Renal cortical epithelial cell (primary cell): ENCODE data around the gene ALDH6A1. TPM values are rescaled to one million over a fixed set of nuclear protein-coding genes. Genes with fewer than 3 reads are reported as not detected.

ENCODE experiments used
- DNase-seq: peaks from one replicate; pipeline ENCODE4 v3.0.0-alpha.2; 2011; ENCODE audit warnings: low read depth
- total RNA-seq: library from RNA; depleted of rRNA; stranded (reverse); fragments of >200 nt; gene quantifications from 2 replicates; pipeline ENCODE4 v1.2.3, GENCODE V29; 2014

The ALDH6A1 gene
- total RNA-seq, 1 donor from 2014 or later = 28.0 TPM

GRCh38 chr14:74049876-74050495, 34.3 kb downstream of the ALDH6A1 start:
- no peak for DNase-seq

DNA sequence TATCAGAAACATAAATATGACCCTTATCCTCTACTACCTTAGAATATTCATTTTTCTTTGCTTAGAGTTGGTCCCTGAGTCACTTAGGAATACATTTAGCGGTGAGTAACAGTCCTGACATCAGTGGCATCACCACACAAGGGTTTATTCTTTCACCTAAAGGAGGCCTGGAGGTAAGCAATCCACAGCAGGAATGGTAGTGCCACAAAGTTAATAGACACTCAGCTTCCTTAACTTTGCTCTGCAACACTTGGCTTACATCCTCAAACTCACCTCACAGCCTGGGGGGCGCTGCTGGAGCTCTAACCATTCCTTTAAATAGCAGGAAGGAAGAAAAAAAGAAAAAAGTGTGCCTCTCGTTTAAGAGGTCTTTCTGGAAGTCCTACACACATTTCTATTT, 36.0 kb downstream of the ALDH6A1 start:
- DNase-seq = peak; percentile 61

DNA sequence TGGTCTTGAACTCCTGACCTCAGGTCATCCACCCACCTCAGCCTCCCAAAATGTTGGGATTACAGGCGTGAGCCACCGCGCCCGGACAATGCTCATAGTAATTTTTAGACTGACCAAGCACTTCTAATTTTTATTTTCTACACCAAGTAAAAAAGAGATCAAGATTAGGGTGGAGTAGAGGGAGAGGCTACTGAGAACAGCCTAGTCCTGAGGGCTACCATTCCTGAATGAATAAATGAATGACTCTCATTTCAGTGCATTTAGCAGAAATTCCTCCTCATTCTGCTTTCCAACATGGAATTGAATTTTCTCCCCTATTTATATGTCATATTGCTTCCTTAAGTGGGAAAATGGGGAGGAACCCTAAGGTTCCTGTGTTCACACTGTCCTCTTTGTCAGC, 38.7 kb downstream of the ALDH6A1 start:
- no peak for DNase-seq

DNA sequence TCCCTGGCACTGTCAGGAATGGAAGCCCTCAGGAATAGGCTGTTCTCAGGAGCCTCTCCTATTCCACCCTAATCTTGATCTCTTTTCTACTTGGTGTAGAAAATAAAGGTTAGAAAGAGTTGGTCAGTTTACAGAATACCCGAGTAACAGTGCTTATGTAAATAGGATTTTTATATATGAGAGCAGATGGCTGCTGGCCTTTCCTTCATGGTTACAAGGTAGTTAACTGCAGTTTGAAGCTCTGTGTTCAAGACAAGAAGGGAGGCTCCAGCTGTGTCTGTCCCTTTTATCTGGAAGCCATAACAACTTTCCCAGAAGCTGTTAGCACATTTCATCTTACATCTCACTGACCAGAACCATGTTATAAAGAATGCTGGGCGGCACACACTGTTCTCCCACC, 42.0 kb downstream of the ALDH6A1 start:
- no peak for DNase-seq

GRCh38 chr14:74038020-74038859, 46.0 kb downstream of the ALDH6A1 start:
- DNase-seq = peak; percentile 76

DNA sequence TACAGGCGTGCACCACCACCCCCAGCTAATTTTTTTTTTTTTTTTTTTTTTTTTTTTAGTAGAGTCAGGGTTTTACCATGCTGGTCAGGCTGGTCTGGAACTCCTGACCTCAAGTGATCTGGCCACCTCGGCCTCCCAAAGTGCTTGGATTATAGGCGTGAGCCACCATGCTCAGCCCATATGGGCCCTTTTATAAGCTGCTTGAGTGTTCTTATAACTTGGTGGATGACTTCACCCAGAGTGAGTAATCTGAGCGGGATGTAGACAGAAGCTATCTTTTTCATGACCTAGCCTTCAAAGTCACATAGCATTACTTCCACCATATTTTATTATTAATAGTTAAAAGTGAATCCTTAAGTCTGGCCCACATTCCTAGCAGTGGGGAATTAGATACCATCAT, 48.7 kb downstream of the ALDH6A1 start:
- no peak for DNase-seq

DNA sequence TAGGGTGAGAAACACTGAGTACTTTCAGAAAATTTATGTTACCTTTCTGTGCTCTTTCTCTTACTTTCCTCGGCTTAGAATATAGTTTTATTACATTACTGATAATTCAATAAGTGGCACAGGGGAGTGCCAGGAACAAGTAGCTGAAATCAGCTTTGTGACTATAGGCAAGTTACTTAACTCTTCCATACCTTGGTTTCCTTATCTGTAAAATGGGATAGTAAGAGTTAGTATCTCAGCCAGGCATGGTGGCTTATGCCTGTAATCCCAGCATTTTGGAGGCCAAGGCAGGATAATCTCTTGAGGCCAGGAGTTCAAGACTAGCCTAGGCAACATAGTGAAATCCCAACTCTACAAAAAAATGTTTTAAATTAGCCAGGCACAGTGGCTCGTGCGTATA, 49.7 kb downstream of the ALDH6A1 start:
- no peak for DNase-seq

- no peak for DNase-seq
Observed at GRCh38 chr14:74029136-74029535, 55.1 kb downstream of the ALDH6A1 start.

- no peak for DNase-seq
Observed at GRCh38 chr14:74022346-74022745, 61.9 kb downstream of the ALDH6A1 start.

GRCh38 chr14:74019408-74020137, 64.7 kb downstream of the ALDH6A1 start:
- DNase-seq = peak; percentile 72

DNA sequence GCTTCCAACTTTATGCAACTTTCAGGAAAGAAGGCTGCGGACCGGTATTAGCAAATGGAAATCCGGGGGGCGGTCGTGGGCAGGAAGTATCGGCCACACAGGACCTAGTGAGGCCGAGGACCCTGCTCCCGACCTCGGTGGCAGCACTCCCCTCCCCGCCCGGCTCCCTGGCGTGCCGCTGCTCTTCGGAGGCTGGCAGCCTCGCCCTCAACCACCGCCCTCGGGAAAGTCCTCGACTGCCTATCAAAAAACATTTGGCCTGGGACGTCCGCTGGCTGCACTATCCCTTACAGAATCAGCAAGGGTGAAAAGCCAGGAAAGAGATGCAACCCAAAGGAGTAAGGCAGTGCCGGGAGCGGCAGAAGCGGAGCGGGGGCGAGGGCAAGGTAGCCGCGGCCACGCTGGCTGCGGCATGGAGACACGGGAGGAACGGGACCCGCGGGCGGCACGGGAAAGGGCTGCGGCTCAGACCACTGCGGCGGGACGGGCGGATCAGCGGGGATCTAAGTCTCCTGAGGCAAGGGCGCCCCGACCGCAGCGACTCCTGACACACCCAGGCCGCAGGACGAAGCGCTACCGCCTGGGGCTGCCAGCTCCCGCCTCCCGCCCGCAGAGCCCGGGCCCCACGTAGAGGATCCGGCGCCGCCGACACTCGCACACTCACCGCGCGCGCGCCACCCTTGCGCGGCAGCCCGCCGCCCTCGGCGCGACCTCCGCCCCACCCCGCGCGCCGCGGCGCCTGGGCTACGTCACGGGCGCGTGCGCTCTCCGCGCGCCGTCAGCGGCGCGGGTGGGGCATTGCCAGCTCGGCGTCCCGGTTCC, 65.5 kb downstream of the ALDH6A1 start, which contains the start of the genes BBOF1 and ENTPD5:
TSS of gene BBOF1 (plus strand) at position 764 of the 822 bp plus-strand sequence. CDS start 130 bp downstream, outside the sequence.
TSS of gene ENTPD5 (minus strand) at position 703 of the 822 bp plus-strand sequence. CDS start 31,186 bp downstream, outside the sequence.
- DNase-seq = peak; percentile 59

- DNase-seq = peak; percentile 88
Observed at GRCh38 chr14:74018174-74018585, 66.1 kb downstream of the ALDH6A1 start.

- no peak for DNase-seq
Observed at GRCh38 chr14:74015963-74016362, 68.3 kb downstream of the ALDH6A1 start.

DNA sequence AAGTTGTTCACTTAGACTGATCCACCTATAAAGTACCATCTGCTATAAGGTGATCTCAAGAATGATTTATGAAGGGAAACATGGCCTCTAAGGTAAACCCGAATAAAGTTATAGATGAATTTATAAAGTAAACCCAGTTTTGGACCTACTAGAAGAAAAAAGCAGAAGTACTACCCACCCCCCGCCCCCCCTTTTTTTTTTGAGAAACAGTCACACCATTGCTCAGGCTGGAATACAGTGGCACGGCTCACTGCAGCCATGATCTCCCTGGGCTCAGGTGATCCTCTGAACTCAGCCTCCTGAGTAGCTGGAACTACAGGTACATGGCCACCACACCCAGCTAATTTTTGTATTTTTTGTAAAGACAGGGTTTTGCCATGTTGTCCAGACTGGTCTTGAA, 69.1 kb downstream of the ALDH6A1 start:
- no peak for DNase-seq

- peak; percentile 92 for DNase-seq
Observed at GRCh38 chr14:74014299-74014698, 70.0 kb downstream of the ALDH6A1 start.

DNA sequence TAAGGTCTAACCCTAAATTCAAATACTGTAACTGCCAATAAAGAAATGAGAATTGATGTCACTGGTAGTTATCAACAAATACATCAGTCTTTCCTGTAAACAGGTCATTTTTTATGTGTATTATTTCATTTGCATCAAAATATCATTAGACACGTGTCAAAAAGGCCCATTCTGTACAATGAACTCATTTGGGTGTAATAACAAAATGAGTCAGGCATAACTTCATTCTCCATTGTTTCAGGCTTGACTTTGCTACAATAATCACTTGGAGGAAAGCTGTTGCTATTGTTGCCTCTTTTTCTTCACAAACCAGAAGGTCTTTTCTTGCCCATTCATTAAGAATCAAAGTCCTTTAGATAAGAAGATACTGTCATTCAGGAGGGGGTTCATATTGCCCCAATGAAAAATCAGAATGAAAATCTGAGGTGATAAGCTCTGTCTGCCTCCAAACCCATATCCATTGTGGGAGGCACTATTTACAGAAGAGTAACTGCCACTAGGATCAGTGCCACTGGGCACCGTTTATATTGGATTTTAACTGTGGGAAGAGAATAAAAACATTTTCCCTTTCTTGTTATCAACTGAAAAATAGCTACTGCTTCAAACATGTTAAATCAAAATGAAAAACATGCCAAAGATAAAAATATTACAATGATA, 75.3 kb downstream of the ALDH6A1 start:
- DNase-seq = peak; percentile 47

Other genes starting within 250 kb of the ALDH6A1 start
- gene PTGR2, start 232.6 kb downstream of the ALDH6A1 start, total RNA-seq = 7.6 and 13.4 TPM in 2 replicates
- gene ZNF410, start 197.6 kb downstream of the ALDH6A1 start, total RNA-seq = 95.9 and 103 TPM in 2 replicates
- gene FAM161B, start 134.4 kb downstream of the ALDH6A1 start, total RNA-seq = 2.3 and 7.5 TPM in 2 replicates
- 17.2 and 23.7 TPM in 2 replicates for gene COQ6, start 134.2 kb downstream of the ALDH6A1 start, total RNA-seq
- 8.9 and 14.3 TPM in 2 replicates for gene ENTPD5, start 65.2 kb downstream of the ALDH6A1 start, total RNA-seq
- gene BBOF1, start 65.1 kb downstream of the ALDH6A1 start, total RNA-seq = 13.9 and 15.8 TPM in 2 replicates
- 5.1 and 6.8 TPM in 2 replicates for gene LIN52, start 503 bp upstream of the ALDH6A1 start, total RNA-seq
- gene VSX2, start 155.0 kb upstream of the ALDH6A1 start, total RNA-seq = not detected in 2 replicates
- 36.5 and 55.6 TPM in 2 replicates for gene ABCD4, start 218.5 kb upstream of the ALDH6A1 start, total RNA-seq